IPS-11a (cell line): Measurements from ENCODE around the gene LMAN2.

Experiments
- H3K4me3 ChIP-seq: one replicate; pipeline ENCODE4 v1.5.1; 2013; ENCODE audit warnings: low read depth, low read length, control low read depth

LMAN2 gene

GRCh38 chr5:177329883-177330282 is 21.6 kb downstream of the LMAN2 start:
- H3K4me3 ChIP-seq, result no peak overlapping the region

- no peak overlapping the region for H3K4me3 ChIP-seq
Observed at GRCh38 chr5:177328545-177329231, 22.8 kb downstream of the LMAN2 start.

GRCh38 chr5:177327539-177328522 is 23.6 kb downstream of the LMAN2 start:
- H3K4me3 ChIP-seq, result no peak overlapping the region

- no peak overlapping the region for H3K4me3 ChIP-seq
Observed at GRCh38 chr5:177325868-177326381, 25.5 kb downstream of the LMAN2 start.

- H3K4me3 ChIP-seq, result no peak overlapping the region
Observed at GRCh38 chr5:177320879-177321278, 30.6 kb downstream of the LMAN2 start.

GRCh38 chr5:177319913-177320588 is 31.4 kb downstream of the LMAN2 start:
- H3K4me3 ChIP-seq, result no peak overlapping the region

GRCh38 chr5:177317959-177318377 is 33.5 kb downstream of the LMAN2 start:
- H3K4me3 ChIP-seq, result no peak overlapping the region

- H3K4me3 ChIP-seq, result no peak overlapping the region
Observed at GRCh38 chr5:177316005-177316404, 35.5 kb downstream of the LMAN2 start.

GRCh38 chr5:177315411-177315810 is 36.1 kb downstream of the LMAN2 start:
- H3K4me3 ChIP-seq, result no peak overlapping the region

- H3K4me3 ChIP-seq, result no peak overlapping the region
Observed at GRCh38 chr5:177314376-177315342, 36.8 kb downstream of the LMAN2 start.

GRCh38 chr5:177313561-177314259 is 37.8 kb downstream of the LMAN2 start:
- no peak overlapping the region for H3K4me3 ChIP-seq

GRCh38 chr5:177312649-177313181 is 38.8 kb downstream of the LMAN2 start:
- H3K4me3 ChIP-seq, result peak overlapping the region; percentile 44

- peak within 1 kb of the TSS; percentile 62 for H3K4me3 ChIP-seq
Observed at GRCh38 chr5:177311723-177312648, 39.5 kb downstream of the LMAN2 start, which contains the start of gene MXD3. Gene MXD3 (minus strand): TSS chr5:177311898. CDS start chr5:177311830, 68 bp downstream.

GRCh38 chr5:177311392-177311722 is 40.1 kb downstream of the LMAN2 start:
- H3K4me3 ChIP-seq, result peak overlapping the region; percentile 62

GRCh38 chr5:177310757-177311391 is 40.6 kb downstream of the LMAN2 start:
- peak overlapping the region; percentile 62 for H3K4me3 ChIP-seq

GRCh38 chr5:177310332-177310731 is 41.1 kb downstream of the LMAN2 start:
- no peak overlapping the region for H3K4me3 ChIP-seq

GRCh38 chr5:177309351-177310191 is 41.9 kb downstream of the LMAN2 start:
- no peak overlapping the region for H3K4me3 ChIP-seq
